ENCODE data around the gene SIT1. TPM values are rescaled to one million over a fixed set of nuclear protein-coding genes. Genes with fewer than 3 reads are reported as not detected.

Gene SIT1
- total RNA-seq, 1 donor: 0.36 TPM

- peaks cover 77% of the 10 kb centered on the region for H4K20me1 ChIP-seq (ENCODE audit: insufficient read depth, low read length)
Observed at GRCh38 chr9:35683323-35683722, 32.6 kb upstream of the SIT1 start.

GRCh38 chr9:35682520-35683315 lies 32.0 kb upstream of the SIT1 start:
- H3K4me2 ChIP-seq (ENCODE audit: insufficient read depth, low read length): no peak overlapping the region
- peak overlapping the region; percentile 19 for H3K27ac ChIP-seq (ENCODE audit: low read depth, low read length)
- H3K4me3 ChIP-seq (ENCODE audit: insufficient read depth, low read length): no peak overlapping the region
- no peak for TF ChIP-seq CTCF (IDR thresholded peaks at IDR 0.05; ENCODE audit: extremely low read depth, low read depth, low read length)
- H3K4me1 ChIP-seq (ENCODE audit: insufficient read depth, low read length): peaks cover 47% of the 10 kb centered on the region
- peaks cover 32% of the 10 kb centered on the region for H3K79me2 ChIP-seq (ENCODE audit: insufficient read depth, low read length)
- no peaks in the 10 kb centered on the region for H3K27me3 ChIP-seq (ENCODE audit: insufficient read depth, low read length)
- peak; percentile 60 for DNase-seq (ENCODE audit: insufficient read length, low spot score, missing footprints)
- peaks cover 71% of the 10 kb centered on the region for H4K20me1 ChIP-seq (ENCODE audit: insufficient read depth, low read length)
- H3K9me3 ChIP-seq (ENCODE audit: low read depth, low read length): no peaks in the 10 kb centered on the region
- H3K36me3 ChIP-seq (ENCODE audit: insufficient read depth, low read length): peaks cover 66% of the 10 kb centered on the region
- no peak overlapping the region for H2AFZ ChIP-seq (ENCODE audit: low read length)

More at GRCh38 chr9:35683323-35683722, 32.6 kb upstream of the SIT1 start:
- H3K79me2 ChIP-seq (ENCODE audit: insufficient read depth, low read length): peaks cover 38% of the 10 kb centered on the region
- H2AFZ ChIP-seq (ENCODE audit: low read length): no peak overlapping the region
- H3K4me3 ChIP-seq (ENCODE audit: insufficient read depth, low read length): no peak overlapping the region
- no peaks in the 10 kb centered on the region for H3K27me3 ChIP-seq (ENCODE audit: insufficient read depth, low read length)
- H3K9me3 ChIP-seq (ENCODE audit: low read depth, low read length): no peaks in the 10 kb centered on the region
- H3K27ac ChIP-seq (ENCODE audit: low read depth, low read length): peak overlapping the region; percentile 19
- no peak overlapping the region for H3K4me2 ChIP-seq (ENCODE audit: insufficient read depth, low read length)
- no peak for TF ChIP-seq CTCF (IDR thresholded peaks at IDR 0.05; ENCODE audit: extremely low read depth, low read depth, low read length)
- peak; percentile 30 for DNase-seq (ENCODE audit: insufficient read length, low spot score, missing footprints)
- H3K36me3 ChIP-seq (ENCODE audit: insufficient read depth, low read length): peaks cover 72% of the 10 kb centered on the region
- H3K4me1 ChIP-seq (ENCODE audit: insufficient read depth, low read length): peaks cover 53% of the 10 kb centered on the region

GRCh38 chr9:35682051-35682450 lies 31.3 kb upstream of the SIT1 start:
- Histone ChIP-seq H3K79me2 (ENCODE audit: insufficient read depth, low read length) (peaks cover 25% of the 10 kb centered on the region), H2AFZ (ENCODE audit: low read length) (no peak overlapping the region), H3K4me3 (ENCODE audit: insufficient read depth, low read length) (no peak overlapping the region), H4K20me1 (ENCODE audit: insufficient read depth, low read length) (peaks cover 65% of the 10 kb centered on the region), H3K27me3 (ENCODE audit: insufficient read depth, low read length) (no peaks in the 10 kb centered on the region), H3K4me2 (ENCODE audit: insufficient read depth, low read length) (no peak overlapping the region), H3K36me3 (ENCODE audit: insufficient read depth, low read length) (peaks cover 59% of the 10 kb centered on the region), H3K9me3 (ENCODE audit: low read depth, low read length) (no peaks in the 10 kb centered on the region), H3K4me1 (ENCODE audit: insufficient read depth, low read length) (peaks cover 41% of the 10 kb centered on the region), H3K27ac (ENCODE audit: low read depth, low read length) (peak overlapping the region; percentile 54)
- TF ChIP-seq CTCF (IDR thresholded peaks at IDR 0.05; ENCODE audit: extremely low read depth, low read depth, low read length): no peak
- DNase-seq (ENCODE audit: insufficient read length, low spot score, missing footprints): no peak

- Histone ChIP-seq H3K9me3 (ENCODE audit: low read depth, low read length) (no peaks in the 10 kb centered on the region), H3K36me3 (ENCODE audit: insufficient read depth, low read length) (peaks cover 54% of the 10 kb centered on the region), H4K20me1 (ENCODE audit: insufficient read depth, low read length) (peaks cover 59% of the 10 kb centered on the region), H3K4me3 (ENCODE audit: insufficient read depth, low read length) (no peak overlapping the region), H3K79me2 (ENCODE audit: insufficient read depth, low read length) (peaks cover 20% of the 10 kb centered on the region), H3K4me1 (ENCODE audit: insufficient read depth, low read length) (peaks cover 35% of the 10 kb centered on the region), H2AFZ (ENCODE audit: low read length) (no peak overlapping the region), H3K4me2 (ENCODE audit: insufficient read depth, low read length) (no peak overlapping the region), H3K27me3 (ENCODE audit: insufficient read depth, low read length) (no peaks in the 10 kb centered on the region), H3K27ac (ENCODE audit: low read depth, low read length) (peak overlapping the region; percentile 54)
- DNase-seq (ENCODE audit: insufficient read length, low spot score, missing footprints): no peak
- no peak for TF ChIP-seq CTCF (IDR thresholded peaks at IDR 0.05; ENCODE audit: extremely low read depth, low read depth, low read length)
Observed at GRCh38 chr9:35681341-35682002, 30.7 kb upstream of the SIT1 start.
